Natural killer cell (primary cell): ENCODE measurements around the gene CASTOR2. TPM values are rescaled to one million over a fixed set of nuclear protein-coding genes. Genes with fewer than 3 reads are reported as not detected.

ENCODE experiments used
- ATAC-seq, 3 donors: fragments of 150-1000 bp in 2 of 3; fragments of 200-7000 bp in 1 of 3; cut with Tn5 transposase; 1 replicate in 1 of 3; 2 replicates in 2 of 3; pipeline ENCODE4 v1.10.0; 2021; ENCODE audit warnings: mild to moderate bottlenecking in 2 of 3, moderate library complexity in 2 of 3
- DNase-seq, 2 donors: peaks; one replicate each; pipeline versions ENCODE4 v3.0.0 to v3.0.0-alpha.2; 2013 to 2021; ENCODE audit warnings: mixed read lengths in 1 of 2
- H3K27ac ChIP-seq: one replicate; pipeline ENCODE4 v1.5.1; 2013; ENCODE audit warnings: mild to moderate bottlenecking, low read length
- H3K27me3 ChIP-seq: one replicate; pipeline ENCODE4 v1.6.1; 2013; ENCODE audit warnings: low read length; ENCODE audit not compliant: control insufficient read depth, insufficient read depth
- H3K36me3 ChIP-seq: one replicate; pipeline ENCODE4 v1.6.1; 2013; ENCODE audit warnings: low read length; ENCODE audit not compliant: control insufficient read depth, insufficient read depth
- H3K4me1 ChIP-seq: one replicate; pipeline ENCODE4 v1.6.1; 2013; ENCODE audit warnings: low read length; ENCODE audit not compliant: control insufficient read depth, insufficient read depth
- H3K4me3 ChIP-seq: one replicate; pipeline ENCODE4 v1.5.1; 2013; ENCODE audit warnings: low read length
- H3K9me3 ChIP-seq: one replicate; pipeline ENCODE4 v1.6.1; 2013; ENCODE audit warnings: low read length; ENCODE audit not compliant: control insufficient read depth, insufficient read depth
- H3K27ac Mint-ChIP-seq, 2 donors: one replicate each; pipeline ENCODE4 v1.8.0; 2022; ENCODE audit warnings: mild to moderate bottlenecking in 2 of 2, mixed read lengths in 2 of 2, moderate library complexity in 1 of 2
- H3K27me3 Mint-ChIP-seq, 2 donors: one replicate each; pipeline ENCODE4 v1.8.0; 2022; ENCODE audit warnings: low read depth in 2 of 2, mixed read lengths in 2 of 2
- H3K36me3 Mint-ChIP-seq: one replicate; pipeline ENCODE4 v1.8.0; 2022; ENCODE audit warnings: mixed read lengths
- H3K4me1 Mint-ChIP-seq, 2 donors: one replicate each; pipeline ENCODE4 v1.8.0; 2022; ENCODE audit warnings: mixed read lengths in 2 of 2
- H3K4me3 Mint-ChIP-seq: one replicate; pipeline ENCODE4 v1.8.0; 2022; ENCODE audit warnings: mild to moderate bottlenecking, moderate library complexity, mixed read lengths
- H3K9me3 Mint-ChIP-seq, 2 donors: one replicate each; pipeline ENCODE4 v1.8.0; 2022; ENCODE audit warnings: mixed read lengths in 2 of 2
- CTCF ChIP-seq: fragments of 200-600 bp; IDR thresholded peaks from one replicate; pipeline ENCODE4 v1.8.0; 2022; ENCODE audit warnings: antibody characterized with exemption
- WGBS: methylation state at CpG from one replicate; pipeline ENCODE4 v1.1.7; 2013; ENCODE audit warnings: missing lambda C conversion rate; ENCODE audit not compliant: insufficient coverage; 5-methylcytosine and 5-hydroxymethylcytosine counted together
- intact Hi-C: fragments of 100-400 bp; cut with micrococcal nuclease; formaldehyde crosslinking; loops from one replicate; pipeline ENCODE4 v1.14.2; 2022
- total RNA-seq, 4 donors: library from RNA; stranded (reverse); fragments of 120-200 nt in 1 of 4; gene quantifications; one replicate each; pipeline versions ENCODE4 v1.2.3 to v1.2.4, GENCODE V29; 2013 to 2022

Gene CASTOR2
- total RNA-seq, 3 donors from 2014 or later (not counting 1 experiment from before 2014, with no cell fraction given): 10.0 to 14.9 (median 10.8) TPM

- DNase-seq (no peak), ATAC-seq (no peak)
- H3K4me3 Mint-ChIP-seq: no peak overlapping the region
- no peaks in the 10 kb centered on the region for H3K27me3 Mint-ChIP-seq
- H3K9me3 Mint-ChIP-seq: no peaks in the 10 kb centered on the region
- no peak overlapping the region for H3K27ac ChIP-seq
- H3K4me1 ChIP-seq: no peaks in the 10 kb centered on the region
- H3K4me1 Mint-ChIP-seq: no peaks in the 10 kb centered on the region
- no peak for TF ChIP-seq CTCF
- H3K36me3 ChIP-seq: peaks cover 13% of the 10 kb centered on the region
- no peak overlapping the region for H3K27ac Mint-ChIP-seq
- WGBS: 93% methylated on average over 11 of the region's 11 CpGs
- H3K27me3 ChIP-seq: no peaks in the 10 kb centered on the region
- H3K9me3 ChIP-seq: no peaks in the 10 kb centered on the region
- no peaks in the 10 kb centered on the region for H3K36me3 Mint-ChIP-seq
- intact Hi-C loops: no loop called here
- no peak overlapping the region for H3K4me3 ChIP-seq
Observed at GRCh38 chr7:75039709-75040108, 75.2 kb downstream of the CASTOR2 start.

- H3K27me3 Mint-ChIP-seq: no peaks in the 10 kb centered on the region
- no peaks in the 10 kb centered on the region for H3K36me3 Mint-ChIP-seq
- Histone ChIP-seq H3K9me3 (no peaks in the 10 kb centered on the region), H3K27me3 (no peaks in the 10 kb centered on the region), H3K27ac (no peak overlapping the region), H3K4me1 (no peaks in the 10 kb centered on the region), H3K36me3 (peaks cover 13% of the 10 kb centered on the region), H3K4me3 (no peak overlapping the region)
- no peaks in the 10 kb centered on the region for H3K9me3 Mint-ChIP-seq
- TF ChIP-seq CTCF: no peak
- no peak for ATAC-seq
- intact Hi-C loops: no loop called here
- H3K4me3 Mint-ChIP-seq: no peak overlapping the region
- 92% methylated on average over 10 of the region's 10 CpGs for WGBS
- no peak overlapping the region for H3K27ac Mint-ChIP-seq
- DNase-seq: no peak
- no peaks in the 10 kb centered on the region for H3K4me1 Mint-ChIP-seq
Observed at GRCh38 chr7:75040512-75040911, 76.0 kb downstream of the CASTOR2 start.

- Mint-ChIP-seq H3K9me3 (no peaks in the 10 kb centered on the region), H3K36me3 (no peaks in the 10 kb centered on the region), H3K27ac (no peak overlapping the region), H3K4me1 (no peaks in the 10 kb centered on the region), H3K27me3 (no peaks in the 10 kb centered on the region), H3K4me3 (no peak overlapping the region)
- no peak for ATAC-seq
- Histone ChIP-seq H3K4me3 (no peak overlapping the region), H3K9me3 (no peaks in the 10 kb centered on the region), H3K27me3 (no peaks in the 10 kb centered on the region), H3K36me3 (peaks cover 17% of the 10 kb centered on the region), H3K4me1 (no peaks in the 10 kb centered on the region), H3K27ac (no peak overlapping the region)
- no peak for DNase-seq
- 95% methylated on average over 19 of the region's 19 CpGs for WGBS
- intact Hi-C loops: no loop called here
- no peak for TF ChIP-seq CTCF
Observed at GRCh38 chr7:75042286-75042685, 77.8 kb downstream of the CASTOR2 start.
